ENCODE measurements around the gene PDIA6.

- no peak for TF ChIP-seq RAD21 (IDR thresholded peaks at IDR 0.05; ENCODE audit: low read depth)
- no peak for TF ChIP-seq FOXM1 (IDR thresholded peaks at IDR 0.05; ENCODE audit: borderline replicate concordance, low read depth)
Measured at GRCh38 chr2:10798783-10799182, 13.8 kb downstream of the PDIA6 start.

Measured in Ishikawa (cell line).